Breast epithelium (tissue), 3 donors: Measurements from ENCODE around the gene CCDC134.

ENCODE experiments used
- CTCF ChIP-seq, 3 donors: fragments of 450-650 bp; IDR thresholded peaks; one replicate each; pipeline ENCODE4 v1.5.1; 2016 to 2017; ENCODE audit warnings: antibody characterized with exemption in 3 of 3, mild to moderate bottlenecking in 3 of 3, moderate library complexity in 3 of 3
- POLR2A ChIP-seq: fragments of 450-650 bp; IDR thresholded peaks from one replicate; pipeline ENCODE4 v1.6.1; 2016; ENCODE audit warnings: antibody characterized with exemption, mild to moderate bottlenecking, moderate library complexity
- POLR2AphosphoS5 ChIP-seq, 3 donors: sonication (generic); formaldehyde crosslinking; IDR thresholded peaks; one replicate each; pipeline ENCODE4 v1.6.1; 2017; ENCODE audit warnings: antibody characterized with exemption in 3 of 3

DNA sequence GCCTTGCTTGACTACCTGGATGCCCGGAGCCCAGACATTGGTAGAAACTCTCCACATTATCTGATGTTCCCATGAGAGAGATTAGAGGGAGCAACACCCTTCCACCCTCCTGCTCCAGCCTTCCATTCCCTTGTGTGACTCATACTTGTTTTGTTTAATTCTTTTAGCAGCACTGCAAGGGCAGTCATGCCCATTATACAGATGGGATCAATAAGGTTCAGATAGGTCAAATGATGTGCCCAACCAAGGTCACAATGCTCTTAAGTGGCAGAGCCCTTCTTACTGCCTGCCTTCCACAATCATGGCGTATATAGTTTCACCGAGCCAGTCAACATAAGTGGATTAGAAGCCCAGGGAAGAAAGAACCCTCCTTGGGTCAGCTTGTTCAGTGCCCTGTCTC lies 6.6 kb upstream of the CCDC134 start:
- TF ChIP-seq CTCF (IDR thresholded peaks at IDR 0.05), result no peak
- no peak for TF ChIP-seq POLR2AphosphoS5 (IDR thresholded peaks at IDR 0.05)
- TF ChIP-seq POLR2A, result no peak
